ENCODE results near the gene DDX23. TPM values are rescaled to one million over a fixed set of nuclear protein-coding genes. Genes with fewer than 3 reads are reported as not detected.

The DDX23 gene
- polyA plus RNA-seq, 3 donors, result 21.4 to 63.8 (median 28.4) TPM

GRCh38 chr12:48828293-48828692 is 23.7 kb downstream of the DDX23 start:
- Histone ChIP-seq H3K9me3 (replicated peaks in 1 of 2; ENCODE audit: control insufficient read depth in 1 of 2, insufficient read depth in 1 of 2, low read length in 2 of 2) (no peaks in the 10 kb centered on the region), H3K4me3 (replicated peaks in 1 of 3; ENCODE audit: low read depth in 2 of 3, low read length in 3 of 3) (no peak overlapping the region), H3K27ac (ENCODE audit: low read depth in 1 of 2, low read length in 2 of 2) (no peak overlapping the region), H3K4me2 (replicated peaks; ENCODE audit: extremely low read depth, low read length, poor library complexity, severe bottlenecking) (no peak overlapping the region), H4K20me1 (ENCODE audit: insufficient read depth, low read length) (peaks cover 27% of the 10 kb centered on the region), H3K4me1 (ENCODE audit: control insufficient read depth in 1 of 2, insufficient read depth in 2 of 2, low read length in 2 of 2) (no peaks in the 10 kb centered on the region), H3K79me2 (ENCODE audit: insufficient read depth, low read length) (no peaks in the 10 kb centered on the region), H3K36me3 (replicated peaks in 1 of 2; ENCODE audit: control insufficient read depth in 1 of 2, insufficient read depth in 2 of 2, low read length in 2 of 2) (peaks cover 50 to 56% of the 10 kb centered on the region in 2 donors), H2AFZ (ENCODE audit: insufficient read depth, low read depth, low read length, poor library complexity, severe bottlenecking) (no peak overlapping the region), H3K9ac (ENCODE audit: insufficient read depth, low read length, poor library complexity, severe bottlenecking) (no peak overlapping the region), H3K27me3 (ENCODE audit: control insufficient read depth in 2 of 2, insufficient read depth in 2 of 2, low read length in 2 of 2) (no peaks in the 10 kb centered on the region)
- Mint-ChIP-seq H3K4me1 (peaks cover 2% of the 10 kb centered on the region), H3K9me3 (no peaks in the 10 kb centered on the region), H3K27ac (no peak overlapping the region), H3K27me3 (ENCODE audit: low read depth in 3 of 3) (peaks cover 0 to 2% (median 1%) of the 10 kb centered on the region in 3 donors), H3K36me3 (peaks cover 49 to 53% of the 10 kb centered on the region in 2 donors), H3K4me3 (no peak overlapping the region)
- TF ChIP-seq CTCF (IDR thresholded peaks at IDR 0.05), result no peak
- DNase-seq, result no peak
- intact Hi-C loops (cut with micrococcal nuclease), result no loop called here
- 100% methylated on average over 2 of the region's 2 CpGs for WGBS (ENCODE audit: insufficient coverage)

- no peak overlapping the region for H3K4me3 Mint-ChIP-seq
- peaks cover 2% of the 10 kb centered on the region for H3K4me1 Mint-ChIP-seq
- H3K27ac Mint-ChIP-seq, result no peak overlapping the region
- Histone ChIP-seq H3K9ac (ENCODE audit: insufficient read depth, low read length, poor library complexity, severe bottlenecking) (no peak overlapping the region), H3K27ac (ENCODE audit: low read depth in 1 of 2, low read length in 2 of 2) (no peak overlapping the region), H3K36me3 (replicated peaks in 1 of 2; ENCODE audit: control insufficient read depth in 1 of 2, insufficient read depth in 2 of 2, low read length in 2 of 2) (peaks cover 43 to 49% of the 10 kb centered on the region in 2 donors), H2AFZ (ENCODE audit: insufficient read depth, low read depth, low read length, poor library complexity, severe bottlenecking) (no peak overlapping the region), H3K79me2 (ENCODE audit: insufficient read depth, low read length) (no peaks in the 10 kb centered on the region), H3K4me2 (replicated peaks; ENCODE audit: extremely low read depth, low read length, poor library complexity, severe bottlenecking) (no peak overlapping the region), H3K4me3 (replicated peaks in 1 of 3; ENCODE audit: low read depth in 2 of 3, low read length in 3 of 3) (no peak overlapping the region), H3K9me3 (replicated peaks in 1 of 2; ENCODE audit: control insufficient read depth in 1 of 2, insufficient read depth in 1 of 2, low read length in 2 of 2) (no peaks in the 10 kb centered on the region), H3K27me3 (ENCODE audit: control insufficient read depth in 2 of 2, insufficient read depth in 2 of 2, low read length in 2 of 2) (peaks cover 0 to under 1% of the 10 kb centered on the region in 2 donors), H3K4me1 (ENCODE audit: control insufficient read depth in 1 of 2, insufficient read depth in 2 of 2, low read length in 2 of 2) (no peaks in the 10 kb centered on the region), H4K20me1 (ENCODE audit: insufficient read depth, low read length) (peaks cover 27% of the 10 kb centered on the region)
- TF ChIP-seq CTCF (IDR thresholded peaks at IDR 0.05), result no peak
- peaks cover 0 to 2% (median 1%) of the 10 kb centered on the region in 3 donors for H3K27me3 Mint-ChIP-seq (ENCODE audit: low read depth in 3 of 3)
- WGBS (ENCODE audit: insufficient coverage), result 96% methylated on average over 16 of the region's 17 CpGs
- H3K9me3 Mint-ChIP-seq, result no peaks in the 10 kb centered on the region
- peaks cover 43 to 46% of the 10 kb centered on the region in 2 donors for H3K36me3 Mint-ChIP-seq
- no peak for DNase-seq
- intact Hi-C loops (cut with micrococcal nuclease), result no loop called here
These were observed 24.4 kb downstream of the DDX23 start for GRCh38 chr12:48827513-48828096.
